Measurements from ENCODE around the gene APOC3.

- TF ChIP-seq SIN3A (IDR thresholded peaks at IDR 0.05; ENCODE audit: borderline replicate concordance, insufficient read depth, low read length) (no peak), FOXP2 (optimal IDR thresholded peaks at IDR 0.05; ENCODE audit: borderline replicate concordance, extremely low read depth, extremely low read length, insufficient read depth) (no peak), TAF1 (IDR thresholded peaks at IDR 0.05; ENCODE audit: borderline replicate concordance, insufficient read depth, low read length) (no peak), POLR2AphosphoS5 (IDR thresholded peaks at IDR 0.05; ENCODE audit: low read depth, low read length) (no peak)
- TF ChIP-seq, protein P1, sequence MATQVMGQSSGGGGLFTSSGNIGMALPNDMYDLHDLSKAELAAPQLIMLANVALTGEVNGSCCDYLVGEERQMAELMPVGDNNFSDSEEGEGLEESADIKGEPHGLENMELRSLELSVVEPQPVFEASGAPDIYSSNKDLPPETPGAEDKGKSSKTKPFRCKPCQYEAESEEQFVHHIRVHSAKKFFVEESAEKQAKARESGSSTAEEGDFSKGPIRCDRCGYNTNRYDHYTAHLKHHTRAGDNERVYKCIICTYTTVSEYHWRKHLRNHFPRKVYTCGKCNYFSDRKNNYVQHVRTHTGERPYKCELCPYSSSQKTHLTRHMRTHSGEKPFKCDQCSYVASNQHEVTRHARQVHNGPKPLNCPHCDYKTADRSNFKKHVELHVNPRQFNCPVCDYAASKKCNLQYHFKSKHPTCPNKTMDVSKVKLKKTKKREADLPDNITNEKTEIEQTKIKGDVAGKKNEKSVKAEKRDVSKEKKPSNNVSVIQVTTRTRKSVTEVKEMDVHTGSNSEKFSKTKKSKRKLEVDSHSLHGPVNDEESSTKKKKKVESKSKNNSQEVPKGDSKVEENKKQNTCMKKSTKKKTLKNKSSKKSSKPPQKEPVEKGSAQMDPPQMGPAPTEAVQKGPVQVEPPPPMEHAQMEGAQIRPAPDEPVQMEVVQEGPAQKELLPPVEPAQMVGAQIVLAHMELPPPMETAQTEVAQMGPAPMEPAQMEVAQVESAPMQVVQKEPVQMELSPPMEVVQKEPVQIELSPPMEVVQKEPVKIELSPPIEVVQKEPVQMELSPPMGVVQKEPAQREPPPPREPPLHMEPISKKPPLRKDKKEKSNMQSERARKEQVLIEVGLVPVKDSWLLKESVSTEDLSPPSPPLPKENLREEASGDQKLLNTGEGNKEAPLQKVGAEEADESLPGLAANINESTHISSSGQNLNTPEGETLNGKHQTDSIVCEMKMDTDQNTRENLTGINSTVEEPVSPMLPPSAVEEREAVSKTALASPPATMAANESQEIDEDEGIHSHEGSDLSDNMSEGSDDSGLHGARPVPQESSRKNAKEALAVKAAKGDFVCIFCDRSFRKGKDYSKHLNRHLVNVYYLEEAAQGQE (IDR thresholded peaks at IDR 0.05; ENCODE audit: insufficient read depth in 1 of 2, low read depth in 2 of 2, low read length in 2 of 2), result no peak
Measured at GRCh38 chr11:116800610-116801009, 29.1 kb upstream of the APOC3 start.

Data from PFSK-1 (cell line).